Adrenal gland (tissue), 5 donors: ENCODE measurements around the gene TMEM114.

Experiments
- POLR2A ChIP-seq, 2 donors: fragments of 450-650 bp; IDR thresholded peaks; one replicate each; pipeline ENCODE4 v1.6.1; 2017; ENCODE audit warnings: antibody characterized with exemption in 2 of 2, mild to moderate bottlenecking in 2 of 2, moderate library complexity in 1 of 2
- TF ChIP-seq, protein P1 (sequence below), 6 experiments: fragments of 450-650 bp in 4 of 6; fragments of 200-600 bp in 2 of 6; sonication (generic) in 1 of 6; IDR thresholded peaks; 1 replicate in 5 of 6; 2 replicates in 1 of 6; pipeline versions ENCODE4 v1.5.1 to v1.8.0; 2016 to 2021; ENCODE audit warnings: antibody characterized with exemption in 6 of 6, mild to moderate bottlenecking in 2 of 6, moderate library complexity in 1 of 6
- donor health status: DM: no; HTN: no; CAD: no.

- no peak for TF ChIP-seq POLR2A (IDR thresholded peaks at IDR 0.05)
- TF ChIP-seq, protein P1, sequence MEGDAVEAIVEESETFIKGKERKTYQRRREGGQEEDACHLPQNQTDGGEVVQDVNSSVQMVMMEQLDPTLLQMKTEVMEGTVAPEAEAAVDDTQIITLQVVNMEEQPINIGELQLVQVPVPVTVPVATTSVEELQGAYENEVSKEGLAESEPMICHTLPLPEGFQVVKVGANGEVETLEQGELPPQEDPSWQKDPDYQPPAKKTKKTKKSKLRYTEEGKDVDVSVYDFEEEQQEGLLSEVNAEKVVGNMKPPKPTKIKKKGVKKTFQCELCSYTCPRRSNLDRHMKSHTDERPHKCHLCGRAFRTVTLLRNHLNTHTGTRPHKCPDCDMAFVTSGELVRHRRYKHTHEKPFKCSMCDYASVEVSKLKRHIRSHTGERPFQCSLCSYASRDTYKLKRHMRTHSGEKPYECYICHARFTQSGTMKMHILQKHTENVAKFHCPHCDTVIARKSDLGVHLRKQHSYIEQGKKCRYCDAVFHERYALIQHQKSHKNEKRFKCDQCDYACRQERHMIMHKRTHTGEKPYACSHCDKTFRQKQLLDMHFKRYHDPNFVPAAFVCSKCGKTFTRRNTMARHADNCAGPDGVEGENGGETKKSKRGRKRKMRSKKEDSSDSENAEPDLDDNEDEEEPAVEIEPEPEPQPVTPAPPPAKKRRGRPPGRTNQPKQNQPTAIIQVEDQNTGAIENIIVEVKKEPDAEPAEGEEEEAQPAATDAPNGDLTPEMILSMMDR (IDR thresholded peaks at IDR 0.05), result no peak
These were observed 37.1 kb upstream of the TMEM114 start for GRCh38 chr16:8627456-8627855.
